Measurements from ENCODE around the gene MLXIP.

MLXIP gene

DNA sequence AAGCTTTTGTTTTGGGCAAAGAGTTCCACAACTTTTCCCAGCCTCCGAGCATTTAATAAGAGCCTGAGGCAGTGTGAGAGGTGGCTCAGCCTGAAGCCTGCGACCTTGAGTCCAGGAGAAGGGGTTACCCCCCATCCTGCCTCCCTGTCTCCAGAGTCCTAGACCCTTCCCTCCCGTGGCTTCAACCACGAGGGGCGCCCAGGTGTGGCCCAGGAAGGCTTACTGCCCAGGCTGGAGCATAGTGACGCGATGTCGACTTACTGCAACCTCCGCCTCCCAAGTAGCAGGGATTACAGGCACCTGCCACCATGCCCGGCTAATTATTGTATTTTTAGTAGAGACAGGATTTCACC lies 105.0 kb downstream of the MLXIP start:
- no peak for DNase-seq (ENCODE audit: low read depth in 2 of 2)

DNA sequence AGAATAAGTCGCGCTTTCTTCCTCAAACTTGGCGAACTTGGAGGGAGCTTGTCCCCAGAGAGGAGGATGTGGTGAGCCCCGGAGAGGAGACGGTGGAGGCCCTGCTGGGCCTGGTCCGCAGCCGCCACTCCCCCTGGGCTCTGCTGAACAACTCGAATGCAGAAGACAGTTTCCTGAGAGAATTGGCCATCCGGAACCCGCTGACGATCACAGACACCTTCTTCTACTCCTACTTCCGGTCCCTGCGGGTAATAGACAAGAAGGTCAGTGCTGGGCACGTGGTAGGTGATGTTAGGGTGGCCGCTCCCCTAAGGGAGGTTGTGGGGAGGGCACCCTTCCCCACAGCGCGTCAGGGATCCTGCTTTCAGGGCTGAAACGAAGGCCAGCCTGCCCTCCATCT lies 106.0 kb downstream of the MLXIP start:
- no peak for DNase-seq (ENCODE audit: low read depth in 2 of 2)

DNA sequence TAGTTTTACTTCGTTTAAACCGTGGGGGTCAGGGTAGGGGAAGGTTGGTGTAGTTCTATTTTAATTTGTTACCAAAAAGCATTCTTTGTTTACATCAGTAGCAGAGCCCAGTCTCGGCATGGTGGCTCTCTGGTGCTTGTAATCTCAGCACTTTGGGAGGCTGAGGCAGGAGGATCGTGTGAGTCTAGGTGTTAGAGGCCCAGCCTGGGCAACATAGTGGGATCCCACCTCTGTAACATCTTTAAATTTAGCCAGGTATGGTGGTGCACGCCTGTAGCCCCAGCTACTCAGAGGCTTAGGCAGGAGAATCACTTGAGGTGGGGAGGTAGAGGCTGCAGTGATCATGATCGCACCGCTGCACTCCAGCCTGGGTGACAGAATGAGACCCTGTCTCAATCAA lies 106.5 kb downstream of the MLXIP start:
- no peak for DNase-seq (ENCODE audit: low read depth in 2 of 2)

DNA sequence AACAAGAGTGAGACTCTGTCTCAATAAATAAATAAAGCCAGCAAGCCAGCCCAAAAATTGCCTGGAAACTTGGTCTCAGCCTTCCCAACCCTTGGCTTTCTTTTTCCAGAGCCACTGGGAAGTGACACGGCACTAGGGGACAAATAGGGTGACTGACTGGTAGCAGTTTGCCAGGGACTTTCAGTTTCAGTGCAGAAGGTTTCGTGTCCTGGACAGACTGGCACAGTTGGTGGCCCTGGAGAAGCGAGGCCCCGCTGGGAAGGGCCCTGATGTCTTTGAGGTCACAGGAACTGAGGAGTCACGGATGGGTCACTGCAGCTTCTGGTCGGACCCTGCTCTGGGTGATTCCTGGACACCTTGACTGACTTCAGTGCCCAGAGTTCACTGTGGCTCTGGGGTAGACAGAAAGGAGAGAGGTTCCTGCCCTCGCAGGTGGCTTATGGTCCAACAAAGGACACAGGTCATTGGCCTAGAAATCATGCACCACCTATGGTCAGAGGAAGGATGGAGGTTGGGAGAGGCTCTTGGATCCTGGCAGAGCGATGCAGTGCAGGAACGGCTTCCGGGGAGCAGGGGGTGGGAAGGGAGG lies 107.0 kb downstream of the MLXIP start:
- DNase-seq (ENCODE audit: low read depth in 2 of 2), result no peak

DNA sequence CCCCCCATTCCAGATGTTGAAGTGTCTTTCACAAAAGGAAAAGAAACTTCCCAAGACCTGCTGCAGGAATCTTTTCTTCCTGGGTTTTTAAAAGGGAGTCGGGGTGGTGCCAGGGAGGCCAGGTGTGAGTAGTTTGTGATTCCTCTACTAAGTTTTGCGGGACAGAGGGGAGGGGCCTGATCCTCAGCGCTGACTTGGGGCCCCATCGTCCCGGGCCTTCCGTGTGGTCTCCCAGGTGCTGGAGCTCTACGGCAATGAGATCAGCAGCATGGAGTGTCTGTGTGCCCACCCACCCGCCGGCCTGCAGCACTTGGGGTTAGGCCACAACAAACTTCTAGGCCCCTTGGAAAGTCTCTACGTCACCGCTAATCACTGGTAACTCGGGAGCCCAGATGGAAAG lies 108.9 kb downstream of the MLXIP start:
- DNase-seq (ENCODE audit: low read depth in 2 of 2), result no peak

DNA sequence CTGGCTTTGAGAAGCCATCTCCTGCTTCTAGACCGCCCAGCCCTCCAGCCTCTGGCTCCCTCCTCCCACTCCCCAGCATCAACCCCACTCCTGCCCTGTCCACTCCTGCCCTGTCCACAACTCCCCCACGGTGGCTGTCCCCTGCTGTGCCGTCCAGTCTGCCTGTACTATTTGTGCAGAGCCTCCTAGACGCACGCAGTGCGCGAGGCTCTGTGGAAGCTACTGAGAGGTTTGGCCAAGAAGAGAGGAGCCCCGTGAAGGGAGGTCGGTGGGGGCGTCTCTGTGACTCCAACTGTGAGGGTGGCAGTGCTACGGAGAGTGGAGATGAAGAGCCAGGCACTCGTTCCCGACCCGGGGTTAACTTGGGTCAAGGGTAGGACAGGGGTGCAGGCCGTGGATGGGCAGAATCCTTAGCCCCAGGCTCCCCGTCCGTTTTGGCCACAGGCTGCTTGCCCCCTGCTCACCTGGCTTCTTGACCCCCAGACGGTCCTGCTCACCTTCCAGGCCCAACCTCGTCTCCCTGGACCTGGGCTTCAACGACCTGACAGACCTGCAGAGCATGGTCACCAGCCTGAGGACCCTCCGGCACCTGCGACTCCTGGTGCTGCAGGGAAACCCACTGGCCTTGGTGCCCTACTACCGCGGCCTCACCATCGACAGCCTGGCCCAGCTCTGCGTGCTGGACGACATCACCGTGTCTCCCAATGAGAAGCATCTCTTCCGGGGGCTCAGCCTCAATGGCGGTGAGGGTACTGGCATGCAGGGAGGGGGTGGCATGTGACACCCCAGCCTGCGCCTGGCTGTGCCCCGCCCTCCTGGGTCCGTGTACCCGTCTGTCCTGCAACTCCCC lies 111.3 kb downstream of the MLXIP start:
- no peak for DNase-seq (ENCODE audit: low read depth in 2 of 2)

DNA sequence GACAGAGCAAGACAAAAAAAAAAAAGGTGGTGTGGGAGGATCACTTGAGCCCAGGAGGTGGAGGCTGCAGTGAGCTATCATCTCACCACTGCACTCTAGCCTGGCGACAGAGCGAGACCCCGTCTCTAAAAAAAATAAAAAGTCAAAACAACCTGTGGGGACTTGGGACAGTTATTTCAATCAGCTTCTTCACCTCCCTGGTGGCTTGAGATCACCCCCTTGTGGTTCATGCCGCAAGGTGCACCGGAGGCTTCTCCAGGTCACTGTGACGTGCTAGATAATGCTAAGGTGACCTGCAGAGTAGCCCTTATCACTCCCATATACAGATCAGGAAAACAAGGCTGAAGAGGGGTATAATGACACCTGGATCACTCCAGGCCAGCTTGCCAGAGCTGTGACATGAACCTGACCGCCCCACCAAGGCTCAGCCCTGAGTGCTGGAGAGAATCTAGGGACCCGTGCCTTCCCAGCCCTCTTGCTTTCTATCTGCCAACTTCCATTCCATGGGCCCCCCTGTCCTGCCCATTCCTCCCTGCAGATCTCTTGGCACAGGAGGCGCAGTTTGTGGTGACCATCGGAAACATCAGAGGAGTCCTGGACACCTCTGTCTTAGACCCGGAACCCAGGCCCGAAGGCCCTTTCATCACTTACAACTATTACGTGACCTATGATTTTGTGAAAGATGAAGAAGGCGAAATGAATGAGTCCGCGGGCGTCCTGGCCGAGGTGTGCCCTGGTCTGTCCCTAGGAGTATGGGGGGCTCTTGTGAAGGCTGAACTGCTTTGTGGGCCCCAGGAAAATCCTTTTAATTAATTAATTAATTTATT lies 112.5 kb downstream of the MLXIP start:
- no peak for DNase-seq (ENCODE audit: low read depth in 2 of 2)

DNA sequence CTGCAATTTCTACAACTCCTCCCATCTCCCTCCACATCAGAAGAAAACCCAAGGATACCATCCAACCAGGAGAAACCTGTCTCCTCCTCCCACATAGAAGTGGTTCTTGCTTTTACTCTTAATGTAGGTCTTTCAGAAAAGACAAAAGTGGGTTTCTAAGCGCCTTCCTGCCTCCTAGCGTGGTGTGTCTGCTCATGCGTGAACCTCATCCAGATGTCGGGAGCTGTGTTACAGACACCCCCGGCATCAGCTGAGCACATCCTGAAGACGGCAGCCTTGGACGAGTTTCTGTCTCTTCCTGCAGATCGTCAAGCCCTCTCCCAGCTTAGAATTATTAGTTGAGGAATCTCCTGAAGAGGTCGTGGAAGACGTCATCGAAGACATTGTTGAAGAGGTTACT lies 113.9 kb downstream of the MLXIP start:
- DNase-seq (ENCODE audit: low read depth in 2 of 2), result no peak

DNA sequence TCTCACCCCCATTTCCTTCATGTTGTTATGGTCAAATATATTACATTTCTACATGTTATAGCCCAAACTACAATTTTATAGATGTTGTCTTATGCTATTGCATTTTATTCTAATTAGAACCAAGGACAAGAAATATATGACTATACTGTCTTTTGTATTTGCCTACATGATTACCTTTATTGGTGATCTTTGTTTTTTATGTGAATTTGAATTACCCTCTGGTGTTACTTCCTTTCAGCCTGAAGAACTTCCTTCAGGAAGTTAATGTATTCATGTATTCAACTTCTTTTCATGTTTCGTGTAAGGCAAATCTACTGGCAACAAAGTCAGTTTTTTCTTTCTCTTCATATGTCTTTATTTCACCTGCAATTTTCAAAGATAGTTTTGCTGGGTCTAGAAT lies 116.2 kb downstream of the MLXIP start:
- no peak for DNase-seq (ENCODE audit: low read depth in 2 of 2)

DNA sequence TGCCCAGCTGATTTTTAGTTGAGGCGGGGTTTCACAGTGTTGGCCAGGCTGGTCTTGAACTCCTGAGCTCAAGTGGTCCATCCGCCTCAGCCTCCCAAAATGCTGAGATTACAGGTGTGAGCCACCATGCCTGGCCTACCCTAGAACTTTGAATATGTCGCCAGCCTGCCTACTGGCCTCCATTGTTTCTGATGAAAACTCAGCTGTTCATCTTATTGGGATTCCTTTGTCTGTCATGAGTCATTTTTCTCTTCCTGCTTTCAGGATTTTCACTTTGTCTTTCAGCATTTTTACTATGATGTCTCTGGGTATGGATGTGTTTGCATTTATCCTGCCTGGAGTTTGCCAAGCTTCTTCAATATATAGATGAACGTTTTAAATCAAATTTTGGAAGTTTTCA lies 116.8 kb downstream of the MLXIP start:
- no peak for DNase-seq (ENCODE audit: low read depth in 2 of 2)
